HG03442 (cell line): ENCODE measurements around the gene NCS1.

Experiments used
- ATAC-seq: cut with Tn5 transposase; IDR thresholded peaks from one replicate; pipeline ENCODE4 v1.9.1; 2021; ENCODE audit warnings: mild to moderate bottlenecking, moderate library complexity; ENCODE audit not compliant: unreplicated experiment

The NCS1 gene

DNA sequence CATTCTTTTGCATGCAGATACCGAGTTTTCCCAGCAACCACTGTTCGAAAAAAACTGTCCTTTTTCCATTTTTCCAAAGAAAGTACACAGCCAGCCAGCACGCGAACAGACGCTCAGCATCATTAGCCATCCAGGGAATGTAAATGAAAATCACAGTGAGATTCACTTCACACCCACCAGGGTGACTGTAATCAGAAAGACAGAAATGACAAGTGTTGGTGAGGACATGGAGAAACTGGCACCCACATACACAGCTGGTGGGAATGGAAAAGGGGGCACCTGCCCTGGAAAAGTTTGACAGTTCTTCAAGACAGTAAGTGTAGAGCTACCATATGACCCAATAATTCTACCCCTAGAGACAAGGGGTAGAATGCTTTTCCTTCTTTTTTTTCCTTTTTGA lies 25.0 kb upstream of the NCS1 start:
- no peak for ATAC-seq

GRCh38 chr9:130147910-130148309 lies 24.3 kb upstream of the NCS1 start:
- ATAC-seq: no peak

DNA sequence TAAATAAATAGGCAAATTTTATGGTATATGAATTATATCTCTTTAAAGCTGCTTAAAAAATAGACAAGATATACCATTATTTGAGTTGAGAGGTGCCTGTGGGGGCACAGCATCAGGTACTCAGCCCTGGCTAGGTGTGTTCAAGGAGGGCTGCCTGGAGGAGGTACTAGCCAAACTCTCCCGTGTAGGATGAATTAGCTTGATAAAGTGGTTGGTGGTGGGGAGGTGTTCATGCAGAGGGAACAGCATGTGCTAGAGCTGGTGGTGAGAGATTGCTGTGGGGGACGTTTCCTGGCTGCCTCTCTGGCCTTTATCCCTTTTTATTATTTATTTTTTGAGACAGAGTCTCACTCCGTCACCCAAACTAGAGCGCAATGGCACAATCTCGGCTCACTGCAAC lies 23.2 kb upstream of the NCS1 start:
- no peak for ATAC-seq

- no peak for ATAC-seq
Measured at GRCh38 chr9:130149654-130150286, 22.4 kb upstream of the NCS1 start.

DNA sequence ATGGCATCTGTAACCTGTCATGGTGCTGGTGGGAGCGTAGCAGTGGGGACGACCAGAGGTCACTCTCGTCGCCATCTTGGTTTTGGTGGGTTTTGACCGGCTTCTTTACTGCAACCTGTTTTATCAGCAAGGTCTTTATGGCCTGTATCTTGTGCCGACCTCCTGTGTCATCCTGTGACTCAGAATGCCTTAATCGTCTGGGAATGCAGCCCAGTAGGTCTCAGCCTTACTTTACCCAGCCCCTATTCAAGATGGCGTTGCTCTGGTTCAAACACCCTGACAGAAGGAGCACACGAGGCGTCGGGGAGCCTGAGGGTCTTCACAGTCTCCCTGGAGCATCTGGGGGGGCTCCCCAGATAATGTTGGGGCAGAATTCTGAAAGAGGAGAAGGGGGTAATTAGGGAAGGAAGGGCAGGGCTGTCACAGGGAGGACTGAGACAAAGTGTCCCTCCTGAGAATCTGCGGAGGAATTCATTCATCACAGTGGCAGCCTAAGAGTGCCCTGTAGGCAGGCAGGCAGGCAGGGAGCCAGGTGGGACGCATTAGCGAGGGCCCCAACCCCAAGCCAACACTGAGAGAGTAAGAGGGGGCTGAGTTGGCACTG lies 21.3 kb upstream of the NCS1 start:
- ATAC-seq: no peak

DNA sequence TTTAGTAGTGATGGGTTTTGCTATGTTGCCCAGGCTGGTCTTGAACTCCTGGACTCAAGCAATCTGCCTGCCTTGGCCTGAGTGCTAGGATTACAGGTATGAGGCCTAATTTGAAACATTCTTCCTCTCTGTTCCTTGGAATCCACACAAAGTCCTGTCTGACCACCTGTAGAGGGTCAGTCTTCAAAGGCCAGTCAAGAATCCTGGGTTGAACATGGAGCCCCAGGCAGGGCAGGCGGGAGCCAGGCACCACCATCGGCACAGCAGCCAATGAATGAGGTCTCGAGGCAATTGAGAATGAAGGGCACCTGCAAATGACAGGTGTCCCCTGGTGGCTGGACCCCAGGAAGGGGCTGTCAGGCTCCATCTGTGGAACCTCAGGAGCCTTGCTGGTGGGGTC lies 17.4 kb upstream of the NCS1 start:
- no peak for ATAC-seq

DNA sequence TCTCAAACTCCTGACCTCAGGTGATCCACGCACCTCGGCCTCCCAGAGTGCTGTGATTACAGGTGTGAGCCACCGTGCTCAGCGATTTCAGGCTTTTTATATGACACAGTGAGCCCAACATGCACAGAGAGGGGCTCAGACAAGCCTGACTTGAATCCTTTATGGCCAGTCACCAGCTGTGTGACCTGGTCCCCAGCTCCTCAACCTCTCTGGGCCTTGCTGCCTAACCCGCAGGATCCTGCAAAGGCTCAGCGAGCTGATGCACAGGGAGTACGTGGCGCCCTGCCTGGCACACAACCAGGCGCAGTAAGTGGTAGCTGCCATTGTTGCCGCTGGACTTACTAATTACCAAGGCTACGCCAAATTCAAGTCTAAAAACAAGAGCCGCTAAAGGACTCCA lies 16.6 kb upstream of the NCS1 start:
- no peak for ATAC-seq

DNA sequence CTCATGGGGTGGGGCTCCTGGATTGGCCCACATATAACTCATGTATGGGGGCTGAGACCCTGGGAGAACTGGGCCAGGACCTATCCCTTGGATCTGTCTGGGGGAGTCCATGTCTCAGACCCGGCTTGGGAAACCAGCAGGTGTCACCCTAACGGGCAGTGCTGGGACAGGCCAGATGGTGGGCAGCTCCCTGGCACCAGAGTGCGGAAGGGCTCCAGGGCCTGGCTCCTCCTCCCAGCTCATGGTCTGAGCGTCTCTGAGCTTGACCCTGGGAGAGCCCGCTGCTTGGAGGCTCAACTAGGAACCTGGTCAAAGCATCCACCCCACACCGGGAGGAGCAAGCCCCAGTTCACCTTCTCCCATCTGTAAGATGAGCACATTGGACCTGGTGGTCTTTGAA lies 15.5 kb upstream of the NCS1 start:
- no peak for ATAC-seq

- no peak for ATAC-seq
Measured at GRCh38 chr9:130157079-130157478, 15.1 kb upstream of the NCS1 start.

GRCh38 chr9:130158001-130158400 lies 14.2 kb upstream of the NCS1 start:
- no peak for ATAC-seq

GRCh38 chr9:130159057-130159456 lies 13.1 kb upstream of the NCS1 start:
- no peak for ATAC-seq

- ATAC-seq: no peak
Measured at GRCh38 chr9:130159915-130160670, 12.1 kb upstream of the NCS1 start.

GRCh38 chr9:130160862-130161470 lies 11.2 kb upstream of the NCS1 start:
- no peak for ATAC-seq

GRCh38 chr9:130165579-130165978 lies 6.6 kb upstream of the NCS1 start:
- no peak for ATAC-seq

- ATAC-seq: no peak
Measured at GRCh38 chr9:130166399-130166798, 5.8 kb upstream of the NCS1 start.

DNA sequence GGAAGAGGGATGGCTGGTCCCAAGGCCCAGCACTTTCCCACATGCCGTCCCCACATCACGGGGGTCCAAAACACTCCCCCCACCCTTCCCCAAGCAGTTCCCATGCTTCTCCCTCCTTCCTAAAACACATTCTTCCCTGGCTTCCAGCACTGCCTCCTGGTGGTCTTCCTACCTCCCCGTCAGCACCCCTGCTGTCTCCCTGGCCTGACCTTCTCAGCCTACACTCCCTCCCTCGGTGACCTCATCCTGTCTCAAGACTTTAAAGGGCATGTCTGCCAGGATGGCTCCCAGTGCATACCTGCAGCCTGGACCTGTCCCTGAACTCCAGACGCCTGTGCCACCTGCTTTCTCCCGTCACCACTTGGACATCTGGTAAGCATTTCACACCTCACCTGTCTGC lies 4.3 kb upstream of the NCS1 start:
- ATAC-seq: no peak

DNA sequence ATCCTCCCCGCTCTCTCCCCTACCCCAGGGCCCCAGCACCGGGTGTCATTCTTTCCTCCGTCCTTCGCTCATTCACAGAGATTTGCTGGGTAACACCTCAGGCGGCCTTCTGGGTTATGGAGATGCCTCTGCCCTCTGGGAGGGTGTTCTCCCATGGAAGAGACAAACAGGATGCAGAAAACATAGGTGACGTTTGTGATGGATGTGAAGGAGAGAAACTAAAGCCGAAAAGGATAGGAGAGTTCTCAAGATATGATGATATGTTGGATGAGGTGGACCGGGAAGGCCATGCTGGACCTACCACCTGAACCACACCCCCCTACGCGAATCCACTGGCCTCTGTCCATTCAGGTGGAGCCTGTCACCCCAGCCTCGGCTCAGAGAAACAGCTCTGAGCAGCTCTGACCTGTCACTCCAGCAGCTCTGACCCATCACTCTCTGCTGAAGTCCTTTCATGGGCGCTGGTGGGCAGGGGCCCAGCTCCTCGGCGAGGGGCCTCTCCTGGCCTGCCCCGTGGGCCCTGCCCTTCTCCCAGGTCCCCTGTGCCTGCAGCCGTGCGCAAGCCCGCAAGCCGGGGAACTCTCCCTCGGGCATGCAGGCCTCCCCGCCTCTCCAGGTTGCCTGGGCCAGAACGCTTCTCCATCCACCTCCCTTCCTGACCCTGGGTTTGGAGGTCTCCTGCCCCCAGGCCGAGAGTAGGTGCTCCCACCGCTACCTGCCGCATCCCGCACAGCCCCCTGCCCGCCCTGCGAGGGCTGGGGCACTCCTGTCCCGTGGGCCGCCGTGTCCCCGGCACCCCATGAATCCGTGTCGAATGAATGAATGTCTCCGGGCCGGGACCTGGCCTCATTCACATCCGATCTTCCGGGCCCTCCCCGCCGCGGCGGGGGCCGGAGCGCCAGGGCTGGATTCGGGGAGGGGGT lies 717 bp upstream of the NCS1 start:
- ATAC-seq: no peak

- no peak for ATAC-seq
Measured at GRCh38 chr9:130172858-130173665, 858 bp downstream of the NCS1 start.

GRCh38 chr9:130173666-130173983 lies 1.4 kb downstream of the NCS1 start:
- no peak for ATAC-seq

- ATAC-seq: no peak
Measured at GRCh38 chr9:130174025-130174424, 1.8 kb downstream of the NCS1 start.
